A549 (cell line): ENCODE measurements around the gene EYA3. TPM values are rescaled to one million over a fixed set of nuclear protein-coding genes. Genes with fewer than 3 reads are reported as not detected.

ENCODE experiments used
- ATAC-seq, 2 experiments: fragments of 200-7000 bp in 1 of 2; fragments of >200 bp in 1 of 2; cut with Nextera tagmentation in 1 of 2; cut with Tn5 transposase in 1 of 2; 3 replicates each; pipeline versions ENCODE4 v1.8.0 to v1.9.1; 2018 to 2020; ENCODE audit warnings: mild to moderate bottlenecking in 1 of 2, moderate library complexity in 1 of 2
- CTCF ChIA-PET: fragments of 300-600 bp; sonication (Branson Sonifier 250); formaldehyde crosslinking; extraction: SDS; loops from one replicate; lab custom pipeline; 2021; ENCODE audit warnings: antibody characterized with exemption, inconsistent platforms; lab: Yijun Ruan, JAX
- POLR2A ChIA-PET: fragments of 350-600 bp; formaldehyde crosslinking; extraction: SDS; loops from one replicate; lab custom pipeline; 2021; ENCODE audit warnings: antibody characterized with exemption, inconsistent platforms; lab: Yijun Ruan, JAX
- DNase-seq, 2 experiments: peaks; one replicate each; pipeline versions ENCODE4 v3.0.0 to v3.0.0-alpha.2; 2011 to 2016; ENCODE audit warnings: low read depth in 1 of 2, low spot score in 1 of 2
- FAIRE-seq: peaks from 2 replicates; lab custom pipeline; 2011; peaks lifted over from hg19 to GRCh38; lab: Jason Lieb, UNC
- H3K27ac ChIP-seq, 2 experiments: fragments of >200 bp; sonication (Bioruptor Twin); formaldehyde crosslinking; 3 replicates each; pipeline ENCODE4 v1.5.1; 2016 to 2017
- H3K4me1 ChIP-seq: fragments of >200 bp; sonication (Bioruptor Twin); formaldehyde crosslinking; 3 replicates; pipeline ENCODE4 v1.6.1; 2016
- H3K4me2 ChIP-seq: fragments of >200 bp; sonication (Bioruptor Twin); formaldehyde crosslinking; 3 replicates; pipeline ENCODE4 v1.6.1; 2016
- H3K4me3 ChIP-seq: fragments of >200 bp; sonication (Bioruptor Twin); formaldehyde crosslinking; 3 replicates; pipeline ENCODE4 v1.5.1; 2016
- H3K9me3 ChIP-seq: fragments of >200 bp; sonication (Bioruptor Twin); formaldehyde crosslinking; 3 replicates; pipeline ENCODE4 v1.6.1; 2016
- BHLHE40 ChIP-seq: IDR thresholded peaks from 2 replicates; pipeline ENCODE4 v1.6.1; 2012; ENCODE audit warnings: low read depth, low read length, inconsistent platforms
- CBX2 ChIP-seq: fragments of 200-600 bp; sonication (generic); IDR thresholded peaks from 2 replicates; pipeline ENCODE4 v1.6.1; 2016; ENCODE audit warnings: low read depth, mild to moderate bottlenecking, borderline replicate concordance
- CBX8 ChIP-seq: fragments of 200-600 bp; sonication (generic); IDR thresholded peaks from 2 replicates; pipeline ENCODE4 v1.6.1; 2016
- CHD4 ChIP-seq: fragments of 200-600 bp; sonication (generic); IDR thresholded peaks from 2 replicates; pipeline ENCODE4 v1.6.1; 2016; ENCODE audit warnings: antibody characterized with exemption, mild to moderate bottlenecking, borderline replicate concordance
- EHF ChIP-seq: fragments of 250-450 bp; sonication (Bioruptor Pico); IDR thresholded peaks from 2 replicates; pipeline ENCODE4 v1.5.0; 2020; ENCODE audit warnings: mild to moderate bottlenecking
- EHMT2 ChIP-seq: fragments of 200-600 bp; sonication (generic); IDR thresholded peaks from 2 replicates; pipeline ENCODE4 v1.6.1; 2016; ENCODE audit warnings: antibody characterized with exemption, low read depth, mild to moderate bottlenecking, moderate library complexity
- EP300 ChIP-seq, 2 experiments: fragments of >200 bp; sonication (Bioruptor Twin); formaldehyde crosslinking; IDR thresholded peaks; 2 replicates in 1 of 2; 3 replicates in 1 of 2; pipeline ENCODE4 v1.6.1; 2016 to 2017
- ESRRA ChIP-seq: fragments of 150-350 bp; IDR thresholded peaks from 2 replicates; pipeline ENCODE4 v1.6.1; 2014; ENCODE audit warnings: mild to moderate bottlenecking, low read length, borderline replicate concordance
- GATA3 ChIP-seq: IDR thresholded peaks from 2 replicates; pipeline ENCODE4 v1.6.1; 2012; ENCODE audit warnings: borderline replicate concordance
- HDAC2 ChIP-seq: fragments of 200-600 bp; sonication (generic); IDR thresholded peaks from 2 replicates; pipeline ENCODE4 v1.6.1; 2016
- HOXA7 ChIP-seq: fragments of 250-450 bp; sonication (Bioruptor Pico); IDR thresholded peaks from 2 replicates; pipeline ENCODE4 v1.5.0; 2020; ENCODE audit warnings: mild to moderate bottlenecking, moderate library complexity
- HOXB13 ChIP-seq: fragments of 250-450 bp; sonication (Bioruptor Pico); IDR thresholded peaks from 2 replicates; pipeline ENCODE4 v1.5.0; 2020; ENCODE audit warnings: low read depth, mild to moderate bottlenecking, moderate library complexity
- KDM5A ChIP-seq: fragments of 200-600 bp; sonication (generic); IDR thresholded peaks from 2 replicates; pipeline ENCODE4 v1.6.1; 2016; ENCODE audit warnings: antibody characterized with exemption, mild to moderate bottlenecking
- MAFK ChIP-seq: fragments of 450-650 bp; IDR thresholded peaks from 2 replicates; pipeline ENCODE4 v1.6.1; 2014; ENCODE audit not compliant: partially characterized antibody
- MAZ ChIP-seq: fragments of 150-350 bp; IDR thresholded peaks from 2 replicates; pipeline ENCODE4 v1.6.1; 2014; ENCODE audit warnings: antibody characterized with exemption, low read depth, low read length, borderline replicate concordance
- MYC ChIP-seq: IDR thresholded peaks from 2 replicates; pipeline ENCODE4 v1.6.1; 2012; ENCODE audit warnings: mild to moderate bottlenecking, inconsistent platforms, low read length, improper control_type of control experiment, borderline replicate concordance
- NPAS2 ChIP-seq: fragments of 250-450 bp; sonication (Bioruptor Pico); IDR thresholded peaks from 2 replicates; pipeline ENCODE4 v1.8.0; 2022; ENCODE audit warnings: mild to moderate bottlenecking, moderate library complexity, borderline replicate concordance
- NR3C1 ChIP-seq: fragments of >200 bp; sonication (Bioruptor Twin); formaldehyde crosslinking; IDR thresholded peaks from 3 replicates; pipeline ENCODE4 v1.6.1; 2017
- PHF8 ChIP-seq: fragments of 200-600 bp; sonication (generic); IDR thresholded peaks from 2 replicates; pipeline ENCODE4 v1.6.1; 2016; ENCODE audit warnings: low read depth, mild to moderate bottlenecking, antibody characterized with exemption, moderate library complexity, borderline replicate concordance
- RARB ChIP-seq: fragments of 250-450 bp; sonication (Bioruptor Pico); IDR thresholded peaks from 2 replicates; pipeline ENCODE4 v1.8.0; 2021; ENCODE audit warnings: mild to moderate bottlenecking, moderate library complexity
- RNF2 ChIP-seq: fragments of 200-600 bp; sonication (generic); IDR thresholded peaks from 2 replicates; pipeline ENCODE4 v1.6.1; 2016; ENCODE audit warnings: low read depth, mild to moderate bottlenecking, antibody characterized with exemption, moderate library complexity, borderline replicate concordance
- SREBF2 ChIP-seq: fragments of 450-650 bp; IDR thresholded peaks from 2 replicates; pipeline ENCODE4 v1.6.1; 2014; ENCODE audit warnings: mild to moderate bottlenecking, moderate library complexity
- TFCP2L1 ChIP-seq: fragments of 250-450 bp; sonication (Bioruptor Pico); IDR thresholded peaks from 2 replicates; pipeline ENCODE4 v1.5.0; 2021; ENCODE audit warnings: mild to moderate bottlenecking
- ZC3H11A ChIP-seq: fragments of 450-650 bp; IDR thresholded peaks from 2 replicates; pipeline ENCODE4 v1.6.1; 2014; ENCODE audit warnings: antibody characterized with exemption, mild to moderate bottlenecking
- ZNF302 ChIP-seq: fragments of 250-450 bp; sonication (Bioruptor Pico); IDR thresholded peaks from 2 replicates; pipeline ENCODE4 v1.9.0; 2021; ENCODE audit warnings: inconsistent platforms, mild to moderate bottlenecking, moderate library complexity
- ZSCAN20 ChIP-seq: fragments of 250-450 bp; sonication (Bioruptor Pico); IDR thresholded peaks from 2 replicates; pipeline ENCODE4 v1.8.0; 2022; ENCODE audit warnings: mild to moderate bottlenecking, moderate library complexity
- WGBS: methylation state at CpG from one replicate; pipeline ENCODE4 v1.1.6; 2017; ENCODE audit errors: missing lambda C conversion rate; 5-methylcytosine and 5-hydroxymethylcytosine counted together
- polyA plus RNA-seq, 4 experiments: library from polyadenylated mRNA; depleted of rRNA in 3 of 4; stranded (reverse); fragments of >200 nt; fragmentation: RNase III in 1 of 4; extraction: RNeasy Plus Mini Kit Qiagen cat#74134 plus additional on column Dnase treatment in 1 of 4; gene quantifications; 2 replicates in 3 of 4; 3 replicates in 1 of 4; pipeline ENCODE4 v1.2.3, GENCODE V29; 2011 to 2017
- TF ChIP-seq, protein P1 (sequence below): fragments of 150-350 bp; IDR thresholded peaks from 2 replicates; pipeline ENCODE4 v1.6.1; 2014; ENCODE audit warnings: low read depth, mild to moderate bottlenecking, low read length

The EYA3 gene
- polyA plus RNA-seq, 2 of the 4 experiments (the other 2 are of a cell fraction): 5.7 to 9.3 TPM

DNA sequence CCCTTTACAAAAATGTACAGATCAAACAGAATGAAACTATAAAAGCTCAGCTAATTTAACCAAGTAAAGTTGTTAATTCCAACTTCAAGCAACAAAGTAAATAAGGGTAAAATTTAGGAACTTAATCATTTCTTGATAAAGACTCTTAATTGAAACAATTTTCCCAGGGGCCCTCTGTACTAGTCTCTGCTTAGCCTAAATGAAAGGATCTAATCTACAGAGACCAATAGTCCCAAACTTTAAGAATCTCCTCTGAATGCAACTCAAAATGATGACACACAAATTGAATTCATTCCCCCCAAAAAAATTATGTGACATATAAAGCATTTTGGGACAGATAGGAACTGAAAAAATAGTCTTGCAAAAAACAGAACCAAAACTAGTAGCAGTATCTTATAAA lies 16.6 kb downstream of the EYA3 start:
- Histone ChIP-seq H3K9me3 (no peaks in the 10 kb centered on the region), H3K4me1 (peaks cover 23% of the 10 kb centered on the region; the same call in 2 of the 3 replicates), H3K27ac (no peak overlapping the region), H3K4me2 (0 out of 3 replicates have a peak overlapping the region, but pooled peaks have one; percentile 33), H3K4me3 (no peak overlapping the region)
- no peak for FAIRE-seq
- ATAC-seq: no peak
- DNase-seq: no peak
- ChIA-PET POLR2A (no interaction called here), CTCF (no interaction called here)
- TF ChIP-seq NPAS2 (CRISPR knock-in tag): no peak
- TF ChIP-seq EHF (CRISPR knock-in tag): no peak
- TF ChIP-seq CBX2: no peak
- no peak for TF ChIP-seq EP300 (IDR thresholded peaks at IDR 0.05)
- TF ChIP-seq RNF2: no peak
- no peak for TF ChIP-seq MAZ
- no peak for TF ChIP-seq RARB (CRISPR knock-in tag)
- no peak for TF ChIP-seq CHD4
- TF ChIP-seq, protein P1, sequence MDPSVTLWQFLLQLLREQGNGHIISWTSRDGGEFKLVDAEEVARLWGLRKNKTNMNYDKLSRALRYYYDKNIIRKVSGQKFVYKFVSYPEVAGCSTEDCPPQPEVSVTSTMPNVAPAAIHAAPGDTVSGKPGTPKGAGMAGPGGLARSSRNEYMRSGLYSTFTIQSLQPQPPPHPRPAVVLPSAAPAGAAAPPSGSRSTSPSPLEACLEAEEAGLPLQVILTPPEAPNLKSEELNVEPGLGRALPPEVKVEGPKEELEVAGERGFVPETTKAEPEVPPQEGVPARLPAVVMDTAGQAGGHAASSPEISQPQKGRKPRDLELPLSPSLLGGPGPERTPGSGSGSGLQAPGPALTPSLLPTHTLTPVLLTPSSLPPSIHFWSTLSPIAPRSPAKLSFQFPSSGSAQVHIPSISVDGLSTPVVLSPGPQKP: no peak
- TF ChIP-seq NR3C1: no peak
- no peak for TF ChIP-seq ZSCAN20 (CRISPR knock-in tag)
- TF ChIP-seq HDAC2: no peak
- no peak for TF ChIP-seq BHLHE40
- TF ChIP-seq GATA3: no peak
- TF ChIP-seq ESRRA: no peak
- no peak for TF ChIP-seq ZC3H11A
- no peak for TF ChIP-seq EHMT2
- no peak for TF ChIP-seq MYC
- TF ChIP-seq SREBF2: no peak

DNA sequence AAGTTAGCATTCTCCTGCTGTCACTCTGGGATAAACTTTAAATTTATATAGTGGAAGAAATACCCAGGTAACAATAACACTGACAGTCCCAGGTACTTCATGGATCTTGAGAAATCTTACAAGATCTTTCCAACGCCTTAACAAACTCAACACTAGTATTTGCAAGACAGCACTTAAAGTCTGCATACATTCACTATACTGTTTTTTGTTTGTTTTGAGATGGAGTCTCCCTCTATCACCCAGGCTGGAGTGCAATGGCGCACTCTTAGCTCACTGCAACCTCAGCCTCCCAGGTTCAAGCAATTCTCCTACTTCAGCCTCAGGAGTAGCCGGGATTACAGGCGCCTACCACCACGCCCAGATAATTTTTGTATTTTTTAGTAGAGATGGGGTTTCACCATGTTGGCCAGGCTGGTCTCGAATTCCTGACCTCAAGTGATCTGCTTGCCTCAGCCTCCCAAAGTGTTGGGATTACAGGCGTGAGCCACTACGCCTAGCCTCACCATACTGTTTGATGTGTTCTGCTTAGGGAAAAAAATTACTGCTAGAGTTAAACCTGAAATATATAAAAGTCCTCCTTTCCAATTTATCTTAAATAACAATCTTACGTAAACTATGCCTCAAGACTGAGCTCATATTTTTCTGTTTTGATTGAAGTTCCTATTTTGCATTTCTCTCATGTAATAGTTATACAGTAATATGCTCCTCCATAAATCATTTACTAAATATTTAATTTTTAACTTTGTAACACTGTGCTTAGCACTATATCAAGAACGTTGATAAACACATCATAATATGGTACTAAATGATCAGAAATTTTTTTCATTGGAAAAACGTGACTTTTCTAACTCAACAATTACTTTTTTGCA lies 17.5 kb downstream of the EYA3 start:
- ATAC-seq (no peak), FAIRE-seq (no peak), DNase-seq (no peak)
- H3K4me2 ChIP-seq: peak overlapping the region; percentile 33; the same call in 1 of the 3 replicates
- CTCF ChIA-PET: no interaction called here
- no peaks in the 10 kb centered on the region for H3K9me3 ChIP-seq
- H3K4me3 ChIP-seq: no peak overlapping the region
- WGBS: 75% methylated on average over 11 of the region's 11 CpGs
- peaks cover 31% of the 10 kb centered on the region; the same call in 2 of the 3 replicates for H3K4me1 ChIP-seq
- H3K27ac ChIP-seq: no peak overlapping the region
- POLR2A ChIA-PET: no interaction called here
- TF ChIP-seq RARB (CRISPR knock-in tag): no peak
- no peak for TF ChIP-seq HOXB13 (CRISPR knock-in tag)
- TF ChIP-seq, all 56 proteins: peak for 0

DNA sequence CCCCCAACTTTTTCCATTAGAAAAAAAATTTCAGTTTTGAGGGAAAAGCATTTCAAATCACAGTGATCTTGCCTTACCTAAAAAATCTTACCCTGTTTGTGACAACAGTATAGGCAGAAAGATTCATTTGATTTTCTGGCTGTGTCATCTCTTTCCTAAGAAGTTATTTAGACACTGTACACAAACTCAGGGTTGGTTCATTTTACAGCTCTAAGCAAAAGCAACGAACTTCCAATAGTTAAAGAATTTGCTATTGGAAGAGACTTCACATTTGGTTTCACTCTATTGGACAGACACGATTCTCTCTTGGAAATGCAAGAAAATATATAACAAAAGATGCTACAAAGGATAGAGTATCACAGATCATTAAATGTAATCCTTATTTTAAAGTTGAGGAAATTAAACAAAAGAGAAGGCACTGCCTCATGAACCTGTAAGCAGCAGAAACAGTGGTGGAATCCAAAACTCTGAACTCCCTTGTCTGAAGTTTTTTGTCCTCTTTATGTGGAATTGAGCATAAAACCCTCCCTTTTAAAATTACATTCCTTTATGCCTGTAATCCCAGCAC lies 20.8 kb downstream of the EYA3 start:
- no peaks in the 10 kb centered on the region for H3K9me3 ChIP-seq
- 39% methylated on average over 2 of the region's 2 CpGs for WGBS
- no peak for ATAC-seq
- TF ChIP-seq KDM5A: no peak
- TF ChIP-seq TFCP2L1 (CRISPR knock-in tag): no peak
- TF ChIP-seq ESRRA: no peak
- no peak for TF ChIP-seq CBX8
- TF ChIP-seq PHF8: no peak
- no peak for TF ChIP-seq HOXA7 (CRISPR knock-in tag)
- TF ChIP-seq ZNF302 (CRISPR knock-in tag): no peak
- no peak for TF ChIP-seq CBX2
- TF ChIP-seq MAFK: no peak
- TF ChIP-seq, protein P1: no peak
- TF ChIP-seq EHMT2: no peak
- ChIA-PET POLR2A (no interaction called here), CTCF (interaction anchor here (0.7 kb wide), 1 partner anchor 10 kb away, joined by 3 read pairs; no protein-coding TSS in a partner anchor)
- DNase-seq: no peak
- H3K27ac ChIP-seq: 0 out of 6 replicates have a peak overlapping the region, but pooled peaks of 1 of the 2 experiments have one; percentile 25
- peaks cover 46% of the 10 kb centered on the region; the same call in 2 of the 3 replicates for H3K4me1 ChIP-seq
- H3K4me3 ChIP-seq: no peak overlapping the region
- FAIRE-seq: no peak
- H3K4me2 ChIP-seq: peak overlapping the region; percentile 7; the same call in 2 of the 3 replicates
